Sciatic nerve (tissue), 2 donors: ENCODE data around the gene CYP2J2. TPM values are rescaled to one million over a fixed set of nuclear protein-coding genes. Genes with fewer than 3 reads are reported as not detected.
"Not testable (repeated sequence)": the region's sequence is repeated elsewhere in the genome, so short reads cannot be mapped to it uniquely, and the experiment has no call there.

Source experiments
- ATAC-seq: fragments of 200-7000 bp; cut with Tn5 transposase; one replicate; pipeline ENCODE4 v1.9.1; 2020; ENCODE audit warnings: mild to moderate bottlenecking, moderate library complexity
- DNase-seq: peaks from one replicate; pipeline ENCODE4 v3.0.0-alpha.2; 2020; ENCODE audit warnings: low spot score
- intact Hi-C: fragments of 100-400 bp; cut with DNase I; formaldehyde crosslinking; loops from one replicate; pipeline ENCODE4 v1.14.2; 2022
- total RNA-seq: library from RNA; stranded (reverse); fragmentation: NEBNext Ultra II Directional; extraction: Animal tissue kit (Norgen Biotek cat#: 25700); gene quantifications from one replicate; pipeline ENCODE4 v1.2.1, GENCODE V29; 2021
- donor health status: DM: no; HTN: no; CAD: no.
- donor health status: DM: no; HTN: no; CAD: no.

The CYP2J2 gene
- total RNA-seq, 1 donor from 2014 or later = 21.6 TPM

DNA sequence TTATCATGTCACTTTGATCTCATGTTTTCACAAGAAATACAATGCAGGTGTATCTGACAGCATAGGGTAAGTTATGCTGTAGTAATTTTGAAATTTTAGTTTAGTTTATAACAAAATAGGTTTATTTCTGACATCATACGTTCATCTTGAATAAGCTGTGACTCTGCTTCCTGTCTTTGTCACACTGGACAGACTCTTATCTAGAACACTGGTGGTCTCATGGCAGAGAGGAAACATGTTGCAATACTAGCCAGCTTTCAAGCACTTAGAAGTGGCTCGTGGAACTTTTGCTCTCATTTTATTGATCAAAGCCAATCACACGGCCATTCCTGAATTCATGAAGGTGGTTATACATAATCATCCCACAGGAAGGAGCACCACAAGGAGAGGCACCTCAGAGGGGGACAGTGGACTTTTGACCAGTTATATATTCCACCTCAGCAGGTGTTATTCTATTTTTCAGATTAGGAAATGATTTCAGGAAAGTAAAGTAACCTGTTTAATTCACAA is 46.5 kb downstream of the CYP2J2 start:
- intact Hi-C loops = loop anchor here (10.0 kb wide), 1 partner anchor 65 kb away; no protein-coding TSS in a partner anchor
- DNase-seq (no peak), ATAC-seq (no peak)

DNA sequence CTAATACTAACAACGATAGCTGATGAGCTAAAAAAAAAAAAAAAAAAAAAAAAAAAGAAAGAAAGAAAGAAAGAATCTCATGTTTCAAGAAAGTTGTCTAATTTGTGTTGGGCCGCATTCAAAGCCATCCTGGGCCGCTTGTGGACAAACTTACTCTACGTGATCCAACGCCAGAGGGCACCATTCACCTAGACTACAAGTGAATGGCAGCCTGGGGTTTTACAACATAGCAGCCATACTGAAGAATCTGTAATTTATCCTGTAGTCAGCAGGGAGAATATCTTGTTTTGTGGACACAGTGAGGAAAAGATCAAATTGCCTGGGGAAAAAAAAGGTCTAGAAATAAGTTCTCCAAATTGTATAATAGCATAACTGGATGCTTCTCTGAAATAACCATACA is 47.0 kb downstream of the CYP2J2 start:
- peak; percentile 81 for DNase-seq
- peak; percentile 78 for ATAC-seq

DNA sequence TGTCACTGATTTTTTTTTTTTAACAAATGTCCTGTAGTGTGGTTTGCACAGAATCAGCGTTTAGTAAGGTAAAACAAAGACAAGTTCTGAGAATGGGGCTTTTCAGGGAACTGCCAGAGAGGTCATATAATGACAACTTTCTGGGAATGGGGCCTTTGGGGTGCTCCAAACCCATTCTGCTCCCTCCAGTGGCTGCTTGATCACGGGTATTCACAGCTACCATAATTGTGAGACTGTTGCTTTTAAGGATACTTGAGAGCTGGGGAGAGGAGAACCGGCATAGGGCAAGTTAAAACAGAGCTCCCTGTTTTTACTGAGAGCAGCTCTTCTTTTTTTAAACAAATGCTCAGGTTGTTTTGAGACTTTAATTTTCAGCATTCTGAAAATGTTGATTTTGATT is 48.2 kb downstream of the CYP2J2 start:
- intact Hi-C loops = no loop called here
- DNase-seq (no peak), ATAC-seq (no peak)

More for the DNA sequence above, 47.0 kb downstream of the CYP2J2 start:
- intact Hi-C loops = no loop called here

DNA sequence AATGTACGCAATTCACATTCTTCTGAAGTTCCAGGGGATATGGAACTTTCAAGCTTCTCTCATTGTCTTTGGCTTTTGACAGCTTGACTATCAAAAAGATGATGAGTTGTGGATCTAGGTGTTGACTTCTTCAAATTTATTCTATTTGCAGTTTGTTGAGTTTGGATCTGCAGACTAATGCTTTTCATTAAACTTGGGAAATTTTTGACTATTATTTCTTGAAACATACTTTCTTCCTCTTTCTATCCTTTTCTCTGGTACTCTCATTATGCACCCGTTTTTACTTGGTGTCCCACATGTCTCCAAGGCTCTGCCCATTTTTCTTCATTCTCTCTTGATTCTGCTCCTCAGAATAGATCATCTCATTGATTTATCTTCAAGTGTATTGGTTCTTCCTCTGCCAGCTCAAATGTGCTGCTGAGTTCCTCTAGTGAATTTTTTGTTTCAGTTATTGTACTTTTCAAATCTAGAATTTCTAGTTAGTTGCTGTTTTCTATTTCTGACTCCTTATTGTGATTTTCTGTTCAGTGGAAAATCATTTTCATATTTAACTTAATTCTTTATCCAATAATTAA is 49.4 kb downstream of the CYP2J2 start:
- intact Hi-C loops = no loop called here
- DNase-seq (no peak), ATAC-seq (no peak)

DNA sequence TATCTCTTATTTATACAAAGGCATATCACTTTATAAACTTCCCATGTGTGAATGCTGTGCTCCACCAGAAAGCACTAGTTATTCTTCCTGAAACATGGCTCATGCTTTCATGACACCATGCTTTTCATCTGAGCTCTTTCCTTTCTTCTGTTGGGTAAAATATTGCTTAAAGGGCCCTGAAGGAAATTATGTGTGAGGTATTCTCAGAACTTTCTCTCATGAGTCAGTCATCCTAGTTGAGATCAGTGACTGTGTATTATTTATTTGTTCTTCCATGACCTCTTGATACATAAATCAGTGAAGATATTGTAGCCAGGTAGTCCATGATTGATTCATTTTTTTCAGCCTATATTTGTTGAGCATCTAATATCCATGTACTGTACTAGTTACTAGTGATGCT is 54.8 kb downstream of the CYP2J2 start:
- ATAC-seq (no peak), DNase-seq (no peak)
- intact Hi-C loops = no loop called here

DNA sequence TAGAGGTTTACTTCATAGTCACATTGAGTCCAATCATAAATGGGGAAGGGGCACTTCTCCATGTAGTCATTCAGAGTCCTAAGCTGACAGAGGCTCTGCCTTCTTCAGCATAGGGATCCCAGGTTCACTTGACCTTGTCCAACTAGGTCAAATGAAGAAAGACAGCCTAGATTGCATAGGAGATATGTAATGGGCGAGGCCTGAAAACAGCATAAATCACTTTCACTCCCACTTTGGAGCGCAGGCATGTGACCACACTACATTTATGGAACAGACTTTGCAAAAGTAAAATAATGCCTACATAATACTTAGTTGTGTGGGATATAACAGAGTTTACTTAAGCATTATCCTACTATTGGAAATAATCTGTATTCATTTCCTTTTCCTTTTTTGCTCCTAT is 60.1 kb downstream of the CYP2J2 start:
- ATAC-seq = no peak
- intact Hi-C loops = no loop called here
- no peak for DNase-seq

DNA sequence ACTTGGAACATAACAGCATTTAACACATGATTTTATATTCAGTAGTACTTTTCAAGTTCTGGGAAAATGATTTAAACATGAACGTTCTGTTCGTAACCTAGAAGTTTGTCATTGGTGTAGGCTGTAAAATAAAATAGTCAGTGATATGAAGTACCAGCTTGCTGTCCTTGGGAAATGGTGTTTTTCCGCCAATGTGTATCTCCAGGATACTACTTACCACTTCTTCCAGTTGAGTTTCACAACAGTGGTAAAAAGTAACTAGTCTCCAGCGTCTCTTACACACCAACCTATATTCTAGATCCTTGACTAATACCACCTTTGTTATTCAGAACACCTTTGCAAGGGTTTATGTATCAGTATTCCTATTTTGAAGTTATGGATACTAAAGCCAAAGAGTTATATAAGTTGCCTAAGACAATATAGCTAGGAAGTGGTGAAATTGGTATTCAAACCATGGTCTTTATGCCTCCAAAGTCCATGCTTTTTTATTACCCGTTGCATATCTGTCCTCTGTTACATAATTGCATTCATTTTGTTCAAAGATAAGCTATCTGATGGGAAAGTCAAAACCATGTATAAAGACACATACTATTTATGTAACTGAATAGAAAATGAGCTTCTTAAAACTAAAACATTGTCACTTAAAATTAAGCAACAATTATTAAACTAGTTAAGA is 68.8 kb downstream of the CYP2J2 start:
- no peak for DNase-seq
- no peak for ATAC-seq
- intact Hi-C loops = no loop called here

DNA sequence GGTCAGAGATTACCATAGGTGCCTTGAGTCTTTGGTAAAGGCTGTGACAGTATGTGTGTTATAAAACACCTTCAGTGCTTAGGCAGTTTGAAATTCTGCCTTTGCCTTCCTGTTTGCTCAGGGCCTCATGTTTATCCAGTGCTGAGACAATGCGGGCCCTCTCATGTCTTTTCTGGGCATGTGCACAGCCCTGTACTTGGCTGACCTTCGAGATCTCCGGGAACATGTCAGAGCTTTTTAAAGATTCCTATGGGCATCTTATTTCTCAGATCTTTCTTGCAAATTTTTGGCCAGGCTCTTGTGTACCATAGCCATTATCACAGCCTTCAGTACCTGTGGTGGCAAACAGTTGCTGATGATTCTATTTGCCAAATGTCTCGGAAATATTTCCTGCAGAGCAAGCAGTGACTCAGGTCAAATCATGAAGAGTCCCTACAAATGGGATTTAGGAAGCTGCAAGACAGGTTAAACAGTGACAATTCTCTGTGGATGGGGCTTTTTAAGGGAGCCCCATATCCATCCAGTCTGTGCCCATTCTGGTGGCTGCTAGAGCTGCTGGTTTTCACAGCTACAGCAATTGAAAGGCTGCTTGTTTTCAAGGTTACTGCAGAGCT is 69.7 kb downstream of the CYP2J2 start:
- DNase-seq = no peak
- intact Hi-C loops = no loop called here
- ATAC-seq = no peak

DNA sequence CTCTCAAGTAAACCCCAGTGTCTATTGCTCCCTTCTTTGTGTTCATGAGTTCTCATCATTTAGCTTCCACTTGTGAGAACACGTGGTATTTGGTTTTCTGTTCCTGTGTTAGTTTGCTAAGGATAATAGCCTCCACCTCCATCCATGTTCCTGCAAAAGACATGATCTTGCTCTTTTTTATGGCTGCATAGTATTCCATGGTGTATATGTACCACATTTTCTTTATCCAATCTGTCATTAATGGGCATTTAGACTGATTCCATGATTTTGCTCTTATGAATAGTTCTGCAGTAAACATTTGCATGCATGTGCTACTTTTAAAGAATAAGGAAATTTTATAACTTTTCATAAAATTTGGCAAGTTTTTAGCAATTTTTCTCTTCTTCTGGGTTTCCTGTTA is 71.3 kb downstream of the CYP2J2 start:
- ATAC-seq, intact Hi-C loops, DNase-seq: not testable (repeated sequence)

DNA sequence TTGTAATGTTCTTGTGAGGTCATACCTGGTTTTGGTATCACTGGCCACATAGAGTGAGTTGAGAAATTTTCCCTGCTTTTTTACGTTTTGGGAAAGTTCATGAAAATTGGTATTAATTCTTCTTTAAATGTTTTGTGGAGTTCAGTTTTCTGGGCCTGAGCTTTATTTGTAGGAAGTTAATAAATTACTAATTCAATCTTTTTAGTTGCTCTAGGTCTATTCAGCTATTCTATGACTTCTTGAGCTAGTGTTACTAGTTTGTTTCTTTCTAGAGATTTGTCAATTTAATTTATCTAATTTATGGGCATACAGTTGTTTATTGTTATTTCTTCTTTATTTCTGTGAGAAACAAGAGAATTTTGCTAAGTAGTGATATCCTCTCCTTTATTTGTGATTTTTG is 74.5 kb downstream of the CYP2J2 start:
- ATAC-seq (no peak), DNase-seq (no peak)
- intact Hi-C loops = no loop called here

DNA sequence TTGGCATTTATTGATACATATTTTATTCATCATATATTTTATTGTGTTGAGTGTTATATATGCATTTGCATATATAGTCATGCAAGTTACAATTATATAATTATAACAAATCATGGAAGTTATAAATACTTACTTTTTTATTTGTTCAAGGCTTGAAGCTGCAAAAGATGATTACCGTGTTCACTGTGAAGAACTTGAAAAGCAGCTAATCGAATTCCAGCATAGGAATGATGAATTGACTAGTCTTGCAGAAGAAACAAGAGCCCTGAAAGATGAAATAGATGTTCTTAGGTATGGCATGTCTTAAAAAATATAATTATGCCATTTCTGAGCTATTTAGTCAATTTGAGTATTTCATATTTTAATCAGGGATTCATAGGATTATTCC is 79.7 kb downstream of the CYP2J2 start:
- intact Hi-C loops = no loop called here
- no peak for DNase-seq
- no peak for ATAC-seq

DNA sequence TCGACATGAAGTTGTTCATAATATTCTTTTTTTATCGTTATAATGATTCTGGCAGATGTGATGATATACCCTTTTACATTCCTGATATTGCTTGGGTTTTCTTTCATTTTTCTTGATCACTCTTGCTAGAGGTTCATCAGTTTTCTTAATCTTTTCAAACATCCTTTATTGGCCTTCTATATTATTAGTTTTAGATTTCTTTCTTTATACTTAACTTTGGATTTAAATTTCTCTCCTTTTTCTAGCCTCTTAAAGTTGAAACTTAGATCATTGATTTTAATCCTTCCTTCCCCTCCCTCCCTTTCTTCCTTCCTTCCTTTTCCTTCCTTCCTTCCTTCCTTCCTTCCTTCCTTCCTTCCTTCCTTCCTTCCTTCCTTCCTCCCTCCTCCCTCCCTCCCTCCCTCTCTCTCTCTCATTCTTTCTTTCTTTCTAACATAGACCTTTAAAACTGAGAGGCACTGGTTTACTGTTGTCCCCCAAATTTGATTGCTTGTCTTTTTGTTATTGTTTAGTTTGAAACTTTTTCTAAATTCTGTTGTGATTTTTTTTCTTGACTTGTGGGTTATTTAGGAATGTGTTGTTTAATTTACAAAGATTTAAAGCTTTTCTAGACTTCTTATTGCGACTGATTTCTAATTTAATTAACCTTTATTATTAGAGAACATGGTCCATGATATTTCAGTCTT is 80.2 kb downstream of the CYP2J2 start:
- no peak for ATAC-seq
- intact Hi-C loops = no loop called here
- DNase-seq = no peak

DNA sequence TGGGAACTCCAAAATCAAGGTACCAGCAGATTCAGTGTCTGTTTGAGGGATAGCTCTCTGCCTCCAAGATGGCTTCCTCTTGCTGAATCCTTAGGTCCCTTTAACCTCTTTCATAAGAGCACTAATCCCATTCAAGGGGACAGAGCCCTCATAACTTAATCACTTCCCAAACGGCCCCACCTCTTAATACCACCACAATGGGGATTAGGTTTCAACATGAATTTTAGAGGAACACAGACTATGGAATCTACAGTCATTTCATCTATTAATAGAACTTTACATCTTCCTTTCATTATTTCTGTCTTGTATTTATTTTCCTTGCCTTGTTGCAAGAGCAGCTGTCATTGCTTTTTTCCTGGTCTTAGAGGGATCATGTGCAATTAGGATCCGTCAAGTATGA is 81.5 kb downstream of the CYP2J2 start:
- no peak for ATAC-seq
- intact Hi-C loops = no loop called here
- no peak for DNase-seq

Other genes with a start within 250 kb of the CYP2J2 start
- 0.53 TPM for gene HOOK1, start 111.8 kb downstream of the CYP2J2 start, total RNA-seq
- not detected for gene C1orf87, start 147.0 kb upstream of the CYP2J2 start, total RNA-seq